NCI-H128 (cell line): Measurements from ENCODE around the gene NHEJ1.

ENCODE experiments used
- DNase-seq: peaks from one replicate; lab custom pipeline; 2025; ENCODE audit not compliant: unreplicated experiment; lab: John Stamatoyannopoulos, UW

NHEJ1 gene

GRCh38 chr2:219124381-219125110, 36.1 kb downstream of the NHEJ1 start:
- no peak for DNase-seq

- DNase-seq, result no peak
Measured at GRCh38 chr2:219123356-219124135, 37.1 kb downstream of the NHEJ1 start.

GRCh38 chr2:219122202-219122980, 38.2 kb downstream of the NHEJ1 start:
- DNase-seq, result no peak

- no peak for DNase-seq
Measured at GRCh38 chr2:219120082-219120481, 40.5 kb downstream of the NHEJ1 start.

GRCh38 chr2:219119422-219120043, 41.1 kb downstream of the NHEJ1 start:
- no peak for DNase-seq

GRCh38 chr2:219118504-219118903, 42.1 kb downstream of the NHEJ1 start:
- no peak for DNase-seq

- no peak for DNase-seq
Measured at GRCh38 chr2:219116776-219117646, 43.6 kb downstream of the NHEJ1 start.

- DNase-seq, result no peak
Measured at GRCh38 chr2:219112651-219113338, 47.8 kb downstream of the NHEJ1 start.

GRCh38 chr2:219112062-219112406, 48.6 kb downstream of the NHEJ1 start:
- no peak for DNase-seq

- no peak for DNase-seq
Measured at GRCh38 chr2:219111375-219112061, 49.1 kb downstream of the NHEJ1 start.

- no peak for DNase-seq
Measured at GRCh38 chr2:219109471-219109870, 51.1 kb downstream of the NHEJ1 start.

GRCh38 chr2:219107758-219108157, 52.9 kb downstream of the NHEJ1 start:
- DNase-seq, result no peak

GRCh38 chr2:219106251-219106650, 54.4 kb downstream of the NHEJ1 start:
- no peak for DNase-seq

- DNase-seq, result no peak
Measured at GRCh38 chr2:219104107-219105035, 56.2 kb downstream of the NHEJ1 start.

GRCh38 chr2:219099329-219099728, 61.3 kb downstream of the NHEJ1 start:
- DNase-seq, result no peak

GRCh38 chr2:219095406-219095935, 65.1 kb downstream of the NHEJ1 start:
- DNase-seq, result no peak

- no peak for DNase-seq
Measured at GRCh38 chr2:219094171-219094570, 66.4 kb downstream of the NHEJ1 start.
